ENCODE data around the gene GRIN2A. TPM values are rescaled to one million over a fixed set of nuclear protein-coding genes. Genes with fewer than 3 reads are reported as not detected.

The GRIN2A gene
- total and polyA plus RNA-seq, 2 of the 8 experiments (the other 6 are each of a cell fraction or from before 2014, with no cell fraction given) = 0.18 to 1.8 TPM

DNA sequence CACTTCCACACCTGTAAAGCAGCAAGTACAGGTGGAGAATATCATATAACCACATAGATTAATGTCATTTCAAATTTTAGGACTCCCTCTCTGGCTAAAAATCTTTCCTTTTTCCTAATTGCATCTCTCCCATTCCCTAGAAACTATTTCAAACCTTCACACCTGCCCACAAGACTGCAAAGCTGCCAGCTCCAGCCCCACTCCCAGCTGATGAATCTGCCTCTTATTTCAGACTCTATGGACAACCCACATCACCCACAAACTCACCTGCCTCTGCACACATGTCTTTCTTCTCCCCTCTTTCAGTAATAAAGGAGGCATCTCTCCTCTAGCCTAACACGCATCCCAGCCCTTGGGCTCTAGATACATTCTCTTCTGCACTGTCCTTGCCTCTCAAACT, 315.1 kb downstream of the GRIN2A start:
- H2BK120ac ChIP-seq (replicated peaks; ENCODE audit: low read depth, low read length) = no peak overlapping the region
- no peak for FAIRE-seq
- no peak overlapping the region for H3K23ac ChIP-seq (ENCODE audit: insufficient read length)
- H3K4me2 ChIP-seq (ENCODE audit: insufficient read depth in 1 of 2, low read depth in 2 of 2, low read length in 2 of 2) = no peak overlapping the region
- H2AK5ac ChIP-seq (ENCODE audit: low read depth, low read length) = no peak overlapping the region
- H3K14ac ChIP-seq (ENCODE audit: insufficient read length) = no peak overlapping the region
- H2AFZ ChIP-seq (ENCODE audit: low read length) = no peak overlapping the region
- no peak overlapping the region for H4K5ac ChIP-seq (ENCODE audit: insufficient read length, low read depth, low read length)
- DNase-seq (ENCODE audit: low read depth in 1 of 2, low spot score in 2 of 2) = no peak
- no peaks in the 10 kb centered on the region; the same call in 1 of the 2 replicates for H3K23me2 ChIP-seq (ENCODE audit: low read depth, low read length)
- CTCF ChIA-PET (ENCODE audit: partially characterized antibody) = no interaction called here
- H2BK20ac ChIP-seq (ENCODE audit: low read length) = no peak overlapping the region
- H3K9ac ChIP-seq (replicated peaks in 1 of 4; ENCODE audit: extremely low read depth in 1 of 4, low read depth in 3 of 4, low read length in 3 of 4) = no peak overlapping the region
- WGBS, 2 experiments (ENCODE audit: extremely low coverage in 1 of 2, insufficient coverage in 1 of 2, insufficient read length in 1 of 2, insufficient replicate concordance in 2 of 2, low coverage in 1 of 2, low lambda C conversion rate in 2 of 2, missing lambda C conversion rate in 1 of 2) = 83% methylated on average over 1 of the region's 1 CpG; no CpG with 5 or more reads in 1 of the 2 experiments
- no peaks in the 10 kb centered on the region for H3K4me1 ChIP-seq (replicated peaks in 1 of 4; ENCODE audit: control insufficient read depth in 3 of 4, insufficient read depth in 4 of 4, low read length in 3 of 4)
- H2BK5ac ChIP-seq (ENCODE audit: low read depth, low read length) = no peak overlapping the region
- H3K27me3 ChIP-seq (replicated peaks in 1 of 4; ENCODE audit: control insufficient read depth in 3 of 4, extremely low read depth in 1 of 4, insufficient read depth in 3 of 4, low read length in 3 of 4) = no peaks in the 10 kb centered on the region
- H2BK15ac ChIP-seq (ENCODE audit: low read length) = no peak overlapping the region
- H4K8ac ChIP-seq (ENCODE audit: extremely low read depth, insufficient read depth, low read length) = no peak overlapping the region
- no peaks in the 10 kb centered on the region for H4K20me1 ChIP-seq (replicated peaks in 1 of 2; ENCODE audit: control insufficient read depth in 1 of 2, insufficient read depth in 2 of 2, low read length in 2 of 2)
- no peak overlapping the region for H3K4me3 ChIP-seq (ENCODE audit: extremely low read depth in 1 of 4, insufficient read depth in 2 of 4, low read depth in 3 of 4, low read length in 4 of 4)
- H3K9me3 ChIP-seq (ENCODE audit: insufficient read depth in 2 of 2, low read depth in 1 of 2, low read length in 1 of 2) = no peaks in the 10 kb centered on the region
- H3K4ac ChIP-seq (replicated peaks; ENCODE audit: insufficient read length, low read depth, low read length) = no peak overlapping the region
- no peak overlapping the region for H3K18ac ChIP-seq (ENCODE audit: extremely low read depth, low read length)
- POLR2A ChIA-PET (ENCODE audit: partially characterized antibody) = no interaction called here
- H3K79me1 ChIP-seq (ENCODE audit: low read depth, low read length) = no peaks in the 10 kb centered on the region
- H3K56ac ChIP-seq (replicated peaks; ENCODE audit: insufficient read length, low read depth, low read length) = no peak overlapping the region
- H3K27ac ChIP-seq (ENCODE audit: low read depth, low read length) = no peak overlapping the region
- no peaks in the 10 kb centered on the region for H3K79me2 ChIP-seq (ENCODE audit: control insufficient read depth in 1 of 2, insufficient read depth in 2 of 2, low read length in 2 of 2)
- H3K36me3 ChIP-seq (ENCODE audit: control insufficient read depth in 2 of 4, insufficient read depth in 4 of 4, low read length in 3 of 4) = no peaks in the 10 kb centered on the region
- no peak overlapping the region for H2BK12ac ChIP-seq (ENCODE audit: low read depth, low read length)
- no peak overlapping the region for H4K91ac ChIP-seq (replicated peaks; ENCODE audit: insufficient read length, low read length)
- TF ChIP-seq TAF7 (optimal IDR thresholded peaks at IDR 0.05; ENCODE audit: borderline replicate concordance, low read depth, low read length) = no peak
- TF ChIP-seq CHD1 (IDR thresholded peaks at IDR 0.05; ENCODE audit: low read depth, low read length) = no peak
- TF ChIP-seq SUZ12 (IDR thresholded peaks at IDR 0.05; ENCODE audit: low read length) = no peak
- no peak for TF ChIP-seq ASH2L (IDR thresholded peaks at IDR 0.05; ENCODE audit: low read length)
- TF ChIP-seq KDM5A (IDR thresholded peaks at IDR 0.05; ENCODE audit: low read length) = no peak
- no peak for TF ChIP-seq TEAD4 (IDR thresholded peaks at IDR 0.05; ENCODE audit: low read depth, low read length)
- TF ChIP-seq SAP30 (IDR thresholded peaks at IDR 0.05; ENCODE audit: insufficient read depth, insufficient replicate concordance, low read length) = no peak
- TF ChIP-seq, protein P1, sequence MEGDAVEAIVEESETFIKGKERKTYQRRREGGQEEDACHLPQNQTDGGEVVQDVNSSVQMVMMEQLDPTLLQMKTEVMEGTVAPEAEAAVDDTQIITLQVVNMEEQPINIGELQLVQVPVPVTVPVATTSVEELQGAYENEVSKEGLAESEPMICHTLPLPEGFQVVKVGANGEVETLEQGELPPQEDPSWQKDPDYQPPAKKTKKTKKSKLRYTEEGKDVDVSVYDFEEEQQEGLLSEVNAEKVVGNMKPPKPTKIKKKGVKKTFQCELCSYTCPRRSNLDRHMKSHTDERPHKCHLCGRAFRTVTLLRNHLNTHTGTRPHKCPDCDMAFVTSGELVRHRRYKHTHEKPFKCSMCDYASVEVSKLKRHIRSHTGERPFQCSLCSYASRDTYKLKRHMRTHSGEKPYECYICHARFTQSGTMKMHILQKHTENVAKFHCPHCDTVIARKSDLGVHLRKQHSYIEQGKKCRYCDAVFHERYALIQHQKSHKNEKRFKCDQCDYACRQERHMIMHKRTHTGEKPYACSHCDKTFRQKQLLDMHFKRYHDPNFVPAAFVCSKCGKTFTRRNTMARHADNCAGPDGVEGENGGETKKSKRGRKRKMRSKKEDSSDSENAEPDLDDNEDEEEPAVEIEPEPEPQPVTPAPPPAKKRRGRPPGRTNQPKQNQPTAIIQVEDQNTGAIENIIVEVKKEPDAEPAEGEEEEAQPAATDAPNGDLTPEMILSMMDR (IDR thresholded peaks at IDR 0.05; ENCODE audit: control extremely low read depth in 1 of 3, insufficient read depth in 1 of 3, low read depth in 1 of 3, low read length in 3 of 3) = no peak
- no peak for TF ChIP-seq EGR1 (IDR thresholded peaks at IDR 0.05; ENCODE audit: borderline replicate concordance, low read depth, low read length)
- no peak for TF ChIP-seq BRCA1 (IDR thresholded peaks at IDR 0.05; ENCODE audit: low read depth, low read length)
- TF ChIP-seq, protein P2, sequence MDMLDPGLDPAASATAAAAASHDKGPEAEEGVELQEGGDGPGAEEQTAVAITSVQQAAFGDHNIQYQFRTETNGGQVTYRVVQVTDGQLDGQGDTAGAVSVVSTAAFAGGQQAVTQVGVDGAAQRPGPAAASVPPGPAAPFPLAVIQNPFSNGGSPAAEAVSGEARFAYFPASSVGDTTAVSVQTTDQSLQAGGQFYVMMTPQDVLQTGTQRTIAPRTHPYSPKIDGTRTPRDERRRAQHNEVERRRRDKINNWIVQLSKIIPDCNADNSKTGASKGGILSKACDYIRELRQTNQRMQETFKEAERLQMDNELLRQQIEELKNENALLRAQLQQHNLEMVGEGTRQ (IDR thresholded peaks at IDR 0.05; ENCODE audit: low read length) = no peak
